Sigmoid colon (tissue), 7 donors: ENCODE results near the gene EPHB1. TPM values are rescaled to one million over a fixed set of nuclear protein-coding genes. Genes with fewer than 3 reads are reported as not detected.

Experiments used
- DNase-seq: peaks from one replicate; pipeline ENCODE4 v3.0.0-alpha.2; 2019
- H3K27ac ChIP-seq, 4 donors: fragments of 200-600 bp; sonication (generic); one replicate each; pipeline ENCODE4 v1.5.1; 2016 to 2019; ENCODE audit warnings: mild to moderate bottlenecking in 1 of 4
- H3K27me3 ChIP-seq, 3 donors: fragments of 200-600 bp; sonication (generic); one replicate each; pipeline ENCODE4 v1.5.1; 2019; ENCODE audit warnings: mild to moderate bottlenecking in 1 of 3
- H3K36me3 ChIP-seq, 4 donors: fragments of 200-600 bp; sonication (generic); one replicate each; pipeline ENCODE4 v1.5.1; 2016 to 2019
- H3K4me1 ChIP-seq, 4 donors: fragments of 200-600 bp; sonication (generic); one replicate each; pipeline ENCODE4 v1.5.1; 2017 to 2019
- H3K4me3 ChIP-seq, 4 donors: fragments of 200-600 bp; sonication (generic); one replicate each; pipeline ENCODE4 v1.5.1; 2017 to 2019; ENCODE audit warnings: mild to moderate bottlenecking in 2 of 4, moderate library complexity in 1 of 4
- H3K9me3 ChIP-seq, 4 donors: fragments of 200-600 bp in 3 of 4; sonication (generic) in 3 of 4; one replicate each; pipeline versions ENCODE4 v1.5.1 to v1.6.1; 2013 to 2019
- CTCF ChIP-seq, 4 experiments: fragments of 450-650 bp in 3 of 4; fragments of 200-600 bp in 1 of 4; IDR thresholded peaks; one replicate each; pipeline ENCODE4 v1.5.1; 2016 to 2019; ENCODE audit warnings: antibody characterized with exemption in 4 of 4, mild to moderate bottlenecking in 3 of 4, moderate library complexity in 2 of 4
- EP300 ChIP-seq, 4 donors: sonication (generic); formaldehyde crosslinking; IDR thresholded peaks; one replicate each; pipeline ENCODE4 v1.6.1; 2017; ENCODE audit warnings: antibody characterized with exemption in 4 of 4
- POLR2A ChIP-seq, 2 donors: fragments of 450-650 bp; IDR thresholded peaks; one replicate each; pipeline ENCODE4 v1.6.1; 2016; ENCODE audit warnings: antibody characterized with exemption in 2 of 2, mild to moderate bottlenecking in 2 of 2, moderate library complexity in 2 of 2
- POLR2AphosphoS5 ChIP-seq, 4 donors: sonication (generic); formaldehyde crosslinking; IDR thresholded peaks; one replicate each; pipeline ENCODE4 v1.6.1; 2017; ENCODE audit warnings: antibody characterized with exemption in 4 of 4
- WGBS, 2 donors: extraction: QIAGEN DNeasy Blood & Tissue Kit; methylation state at CpG; one replicate each; pipeline ENCODE4 v1.1.7; 2013; 5-methylcytosine and 5-hydroxymethylcytosine counted together
- intact Hi-C: fragments of 100-400 bp; cut with DNase I; formaldehyde crosslinking; loops from one replicate; pipeline ENCODE4 v1.15.1; 2023
- polyA plus RNA-seq, 3 donors: library from polyadenylated mRNA; stranded (reverse); fragments of 200-250 nt; gene quantifications; one replicate each; pipeline ENCODE4 v1.2.3, GENCODE V29; 2013
- total RNA-seq, 4 donors: library from RNA; depleted of rRNA; stranded (reverse); fragments of >200 nt; gene quantifications; one replicate each; pipeline ENCODE4 v1.1.0, GENCODE V29; 2016
- donor health status: healthy with polysubstance abuse.
- donor health status: Bipolar disorder and iron deficiency.
- donor health status: healthy.

EPHB1 gene
- total and polyA plus RNA-seq, 7 donors, result 0.29 to 17.3 (median 3.6) TPM; not detected in 2

- no peak for DNase-seq
- intact Hi-C loops, result no loop called here
- H3K36me3 ChIP-seq, result peaks cover 0 to 29% (median 0%) of the 10 kb centered on the region in 4 donors
- H3K4me3 ChIP-seq, result no peak overlapping the region
- H3K4me1 ChIP-seq, result no peaks in the 10 kb centered on the region
- no peaks in the 10 kb centered on the region for H3K9me3 ChIP-seq
- WGBS, 2 donors, result 88 to 94% methylated on average over 3 of the region's 3 CpGs
- no peak overlapping the region for H3K27ac ChIP-seq
- no peaks in the 10 kb centered on the region for H3K27me3 ChIP-seq
- no peak for TF ChIP-seq POLR2A (IDR thresholded peaks at IDR 0.05)
- TF ChIP-seq POLR2AphosphoS5 (IDR thresholded peaks at IDR 0.05), result no peak
- no peak for TF ChIP-seq EP300 (IDR thresholded peaks at IDR 0.05)
- no peak for TF ChIP-seq CTCF (IDR thresholded peaks at IDR 0.05)
Measured at GRCh38 chr3:135197856-135198255, 402.8 kb downstream of the EPHB1 start.

GRCh38 chr3:135199137-135199536 is 404.1 kb downstream of the EPHB1 start:
- WGBS, 2 donors, result 49 to 69% methylated on average over 2 of the region's 2 CpGs
- Histone ChIP-seq H3K4me1 (no peaks in the 10 kb centered on the region), H3K27me3 (no peaks in the 10 kb centered on the region), H3K9me3 (no peaks in the 10 kb centered on the region), H3K4me3 (no peak overlapping the region), H3K27ac (no peak overlapping the region), H3K36me3 (peaks cover 0 to 17% (median 0%) of the 10 kb centered on the region in 4 donors)
- no peak for DNase-seq
- intact Hi-C loops, result no loop called here
- TF ChIP-seq CTCF (IDR thresholded peaks at IDR 0.05) (no peak), POLR2A (IDR thresholded peaks at IDR 0.05) (no peak), EP300 (IDR thresholded peaks at IDR 0.05) (no peak), POLR2AphosphoS5 (IDR thresholded peaks at IDR 0.05) (no peak)

GRCh38 chr3:135203026-135203425 is 408.0 kb downstream of the EPHB1 start:
- 86 to 92% methylated on average over 3 of the region's 3 CpGs for WGBS, 2 donors
- intact Hi-C loops, result no loop called here
- H3K27ac ChIP-seq, result no peak overlapping the region

GRCh38 chr3:135213213-135213612 is 418.2 kb downstream of the EPHB1 start:
- H3K36me3 ChIP-seq, result no peaks in the 10 kb centered on the region
- 61 to 78% methylated on average over 5 of the region's 5 CpGs for WGBS, 2 donors
- H3K27me3 ChIP-seq, result no peaks in the 10 kb centered on the region
- H3K4me1 ChIP-seq, result no peaks in the 10 kb centered on the region
- H3K4me3 ChIP-seq, result no peak overlapping the region
- no peak for TF ChIP-seq POLR2A (IDR thresholded peaks at IDR 0.05)
- no peak for TF ChIP-seq EP300 (IDR thresholded peaks at IDR 0.05)
- TF ChIP-seq CTCF (IDR thresholded peaks at IDR 0.05), result no peak
- no peak for TF ChIP-seq POLR2AphosphoS5 (IDR thresholded peaks at IDR 0.05)
- H3K27ac ChIP-seq, result no peak overlapping the region
- intact Hi-C loops, result no loop called here
- no peaks in the 10 kb centered on the region for H3K9me3 ChIP-seq
- DNase-seq, result no peak

More at GRCh38 chr3:135203026-135203425, 408.0 kb downstream of the EPHB1 start:
- no peak for DNase-seq
- no peaks in the 10 kb centered on the region for H3K27me3 ChIP-seq
- no peak overlapping the region for H3K4me3 ChIP-seq
- no peaks in the 10 kb centered on the region for H3K9me3 ChIP-seq
- TF ChIP-seq POLR2AphosphoS5 (IDR thresholded peaks at IDR 0.05), result no peak
- TF ChIP-seq CTCF (IDR thresholded peaks at IDR 0.05), result no peak
- no peak for TF ChIP-seq EP300 (IDR thresholded peaks at IDR 0.05)
- TF ChIP-seq POLR2A (IDR thresholded peaks at IDR 0.05), result no peak
- H3K36me3 ChIP-seq, result peaks cover 0 to 11% (median 0%) of the 10 kb centered on the region in 4 donors
- H3K4me1 ChIP-seq, result no peaks in the 10 kb centered on the region

- TF ChIP-seq EP300 (IDR thresholded peaks at IDR 0.05) (no peak), POLR2AphosphoS5 (IDR thresholded peaks at IDR 0.05) (no peak), CTCF (IDR thresholded peaks at IDR 0.05) (no peak), POLR2A (IDR thresholded peaks at IDR 0.05) (no peak)
Measured at GRCh38 chr3:135213822-135214221, 418.8 kb downstream of the EPHB1 start.

More at GRCh38 chr3:135213822-135214221, 418.8 kb downstream of the EPHB1 start:
- 51 to 62% methylated on average over 5 of the region's 5 CpGs for WGBS, 2 donors
- H3K4me3 ChIP-seq, result no peak overlapping the region
- intact Hi-C loops, result no loop called here
- H3K4me1 ChIP-seq, result no peaks in the 10 kb centered on the region
- no peak overlapping the region for H3K27ac ChIP-seq
- H3K27me3 ChIP-seq, result no peaks in the 10 kb centered on the region
- no peaks in the 10 kb centered on the region for H3K9me3 ChIP-seq
- H3K36me3 ChIP-seq, result no peaks in the 10 kb centered on the region
- DNase-seq, result no peak
